Gastrocnemius medialis (tissue), 4 donors: ENCODE measurements around the gene ABCC4.

ENCODE experiments used
- POLR2A ChIP-seq, 2 donors: fragments of 450-650 bp; IDR thresholded peaks; one replicate each; pipeline ENCODE4 v1.6.1; 2017; ENCODE audit warnings: antibody characterized with exemption in 2 of 2, mild to moderate bottlenecking in 2 of 2, moderate library complexity in 2 of 2
- TF ChIP-seq, protein P1 (sequence below), 5 experiments: fragments of 450-650 bp in 3 of 5; fragments of 200-600 bp in 2 of 5; sonication (generic) in 2 of 5; IDR thresholded peaks in 4 of 5; conservative IDR thresholded peaks in 1 of 5; 1 replicate in 4 of 5; 2 replicates in 1 of 5; pipeline ENCODE4 v1.5.1; 2016 to 2019; ENCODE audit warnings: antibody characterized with exemption in 5 of 5, mild to moderate bottlenecking in 3 of 5, moderate library complexity in 3 of 5

DNA sequence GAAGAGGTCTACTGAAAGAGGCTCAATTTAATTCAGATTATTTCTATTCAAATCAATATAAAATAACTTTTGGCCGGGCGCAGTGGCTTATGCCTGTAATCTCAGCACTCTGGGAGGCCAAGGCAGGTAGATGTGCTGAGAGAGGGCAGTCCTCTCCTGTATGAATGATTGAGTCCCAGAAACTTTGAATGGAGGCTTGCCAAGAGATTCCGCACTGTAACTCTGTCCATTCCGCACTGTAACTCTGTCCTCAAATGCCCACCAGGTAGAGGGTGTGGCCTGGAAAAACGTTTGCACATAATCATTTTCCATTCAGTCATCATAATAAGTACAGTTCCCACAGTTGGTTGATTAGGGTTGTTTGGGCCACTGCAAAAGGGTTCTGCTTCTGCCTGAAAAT is 314.2 kb downstream of the ABCC4 start:
- TF ChIP-seq, protein P1, sequence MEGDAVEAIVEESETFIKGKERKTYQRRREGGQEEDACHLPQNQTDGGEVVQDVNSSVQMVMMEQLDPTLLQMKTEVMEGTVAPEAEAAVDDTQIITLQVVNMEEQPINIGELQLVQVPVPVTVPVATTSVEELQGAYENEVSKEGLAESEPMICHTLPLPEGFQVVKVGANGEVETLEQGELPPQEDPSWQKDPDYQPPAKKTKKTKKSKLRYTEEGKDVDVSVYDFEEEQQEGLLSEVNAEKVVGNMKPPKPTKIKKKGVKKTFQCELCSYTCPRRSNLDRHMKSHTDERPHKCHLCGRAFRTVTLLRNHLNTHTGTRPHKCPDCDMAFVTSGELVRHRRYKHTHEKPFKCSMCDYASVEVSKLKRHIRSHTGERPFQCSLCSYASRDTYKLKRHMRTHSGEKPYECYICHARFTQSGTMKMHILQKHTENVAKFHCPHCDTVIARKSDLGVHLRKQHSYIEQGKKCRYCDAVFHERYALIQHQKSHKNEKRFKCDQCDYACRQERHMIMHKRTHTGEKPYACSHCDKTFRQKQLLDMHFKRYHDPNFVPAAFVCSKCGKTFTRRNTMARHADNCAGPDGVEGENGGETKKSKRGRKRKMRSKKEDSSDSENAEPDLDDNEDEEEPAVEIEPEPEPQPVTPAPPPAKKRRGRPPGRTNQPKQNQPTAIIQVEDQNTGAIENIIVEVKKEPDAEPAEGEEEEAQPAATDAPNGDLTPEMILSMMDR (IDR thresholded peaks at IDR 0.05 in 4 of 5, conservative IDR thresholded peaks at IDR 0.05 in 1 of 5), result no peak
- TF ChIP-seq POLR2A (IDR thresholded peaks at IDR 0.05), result no peak
